ENCODE results near the gene TMEM256. TPM values are rescaled to one million over a fixed set of nuclear protein-coding genes. Genes with fewer than 3 reads are reported as not detected.

The TMEM256 gene
- total and polyA plus RNA-seq, 4 donors: 35.0 to 224 (median 87.3) TPM

- 3 to 4% methylated on average over 49 of the region's 49 CpGs for WGBS, 2 donors
Observed at GRCh38 chr17:7435676-7436555, 32.0 kb upstream of the TMEM256 start.

DNA sequence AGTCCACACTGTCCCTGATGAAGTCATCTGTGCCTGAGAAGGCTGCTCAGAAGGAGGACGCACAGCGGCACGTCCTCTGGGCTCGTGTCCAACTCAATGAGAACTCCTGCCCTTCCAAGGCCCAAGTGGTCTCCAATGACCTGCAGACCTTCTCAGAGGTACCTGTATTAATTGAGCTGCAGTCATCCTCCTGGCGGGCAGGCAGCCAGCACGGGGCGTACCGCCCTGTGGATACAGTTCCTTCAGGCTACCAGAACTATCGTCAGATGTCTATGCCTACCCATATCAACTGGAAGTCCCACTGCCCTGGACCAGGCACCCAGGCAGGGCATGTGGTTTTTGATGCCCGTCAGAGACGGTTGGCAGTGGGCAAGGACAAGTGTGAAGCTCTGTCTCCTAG, 28.4 kb upstream of the TMEM256 start:
- ATAC-seq (ENCODE audit: low FRiP score): no peak
- Histone ChIP-seq H3K27ac (ENCODE audit: low read depth in 1 of 2, low read length in 2 of 2) (no peak overlapping the region), H3K4me3 (ENCODE audit: low read length in 2 of 2) (no peak overlapping the region), H3K9me3 (ENCODE audit: control insufficient read depth, low read length) (no peaks in the 10 kb centered on the region), H3K27me3 (ENCODE audit: control insufficient read depth in 1 of 2, insufficient read depth in 2 of 2, low read length in 1 of 2) (no peaks in the 10 kb centered on the region), H3K4me1 (ENCODE audit: control insufficient read depth in 1 of 2, insufficient read depth in 2 of 2, low read length in 2 of 2) (no peaks in the 10 kb centered on the region), H3K36me3 (ENCODE audit: control insufficient read depth in 1 of 2, insufficient read depth in 2 of 2, low read length in 1 of 2) (no peaks in the 10 kb centered on the region)
- 91 to 94% methylated on average over 11 of the region's 11 CpGs for WGBS, 2 donors
- no peak for DNase-seq
- intact Hi-C loops (cut with DNase I): loop anchor here in 1 of 2 donors (10.0 kb wide), 1 partner anchor 77 kb away; the partner anchor contains the start of genes KCTD11 and TMEM95

More at GRCh38 chr17:7435676-7436555, 32.0 kb upstream of the TMEM256 start:
- intact Hi-C loops (cut with DNase I): loop anchor here (1.0 to 10.0 kb wide), 6 partner anchors 29 to 123 kb away; partner anchors contain the start of genes POLR2A (in 2 of the 2), KCTD11 (in 1 of the 2), NLGN2 (in 1 of the 2) and TMEM95 (in 1 of the 2)
- Histone ChIP-seq H3K4me3 (ENCODE audit: low read length in 2 of 2) (peak overlapping the region; percentile 17 to 35), H3K9me3 (ENCODE audit: control insufficient read depth, low read length) (no peaks in the 10 kb centered on the region), H3K36me3 (ENCODE audit: control insufficient read depth in 1 of 2, insufficient read depth in 2 of 2, low read length in 1 of 2) (no peaks in the 10 kb centered on the region), H3K27ac (ENCODE audit: low read depth in 1 of 2, low read length in 2 of 2) (no peak overlapping the region), H3K4me1 (ENCODE audit: control insufficient read depth in 1 of 2, insufficient read depth in 2 of 2, low read length in 2 of 2) (no peaks in the 10 kb centered on the region), H3K27me3 (ENCODE audit: control insufficient read depth in 1 of 2, insufficient read depth in 2 of 2, low read length in 1 of 2) (no peaks in the 10 kb centered on the region)
- DNase-seq (peak; percentile 67 to 86), ATAC-seq (ENCODE audit: low FRiP score) (peak; percentile 22)

DNA sequence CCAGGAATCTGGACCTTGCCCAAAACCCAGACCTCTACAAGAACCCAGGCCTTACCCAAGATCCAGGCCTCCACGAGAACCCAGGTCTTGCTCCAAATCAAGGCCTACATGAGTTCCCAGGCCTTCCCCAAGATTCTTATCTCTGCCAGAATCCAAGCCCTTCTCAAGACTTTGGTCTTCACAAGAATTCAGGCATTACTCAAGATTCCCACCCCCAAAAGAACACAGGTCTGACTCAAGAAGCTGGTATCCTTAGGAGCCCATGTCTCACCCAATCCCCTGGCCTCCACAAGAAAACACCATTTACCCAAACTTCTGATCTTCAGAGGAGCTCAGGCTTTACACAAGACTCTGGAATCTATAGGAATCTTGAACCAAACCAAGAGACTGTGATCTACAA, 27.3 kb upstream of the TMEM256 start:
- H3K9me3 ChIP-seq (ENCODE audit: control insufficient read depth, low read length): no peaks in the 10 kb centered on the region
- H3K4me1 ChIP-seq (ENCODE audit: control insufficient read depth in 1 of 2, insufficient read depth in 2 of 2, low read length in 2 of 2): no peaks in the 10 kb centered on the region
- H3K4me3 ChIP-seq (ENCODE audit: low read length in 2 of 2): no peak overlapping the region
- intact Hi-C loops (cut with DNase I): loop anchor here in 1 of 2 donors (10.0 kb wide), 1 partner anchor 76 kb away; the partner anchor contains the start of genes KCTD11 and TMEM95
- 84 to 91% methylated on average over 1 of the region's 1 CpG for WGBS, 2 donors
- ATAC-seq (ENCODE audit: low FRiP score) (no peak), DNase-seq (no peak)
- H3K36me3 ChIP-seq (ENCODE audit: control insufficient read depth in 1 of 2, insufficient read depth in 2 of 2, low read length in 1 of 2): no peaks in the 10 kb centered on the region
- H3K27me3 ChIP-seq (ENCODE audit: control insufficient read depth in 1 of 2, insufficient read depth in 2 of 2, low read length in 1 of 2): no peaks in the 10 kb centered on the region
- no peak overlapping the region for H3K27ac ChIP-seq (ENCODE audit: low read depth in 1 of 2, low read length in 2 of 2)

GRCh38 chr17:7429722-7430121, 25.8 kb upstream of the TMEM256 start:
- intact Hi-C loops (cut with DNase I): loop anchor here in 1 of 2 donors (10.0 kb wide), 1 partner anchor 75 kb away; the partner anchor contains the start of genes KCTD11 and TMEM95

GRCh38 chr17:7428557-7428956, 24.7 kb upstream of the TMEM256 start, which contains the start of gene SPEM3:
TSS of gene SPEM3 (plus strand) at chr17:7428857. CDS start at chr17:7428903, 46 bp downstream.
- H3K36me3 ChIP-seq (ENCODE audit: control insufficient read depth in 1 of 2, insufficient read depth in 2 of 2, low read length in 1 of 2): no peaks in the 10 kb centered on the region
- H3K4me1 ChIP-seq (ENCODE audit: control insufficient read depth in 1 of 2, insufficient read depth in 2 of 2, low read length in 2 of 2): no peaks in the 10 kb centered on the region
- no peak for ATAC-seq (ENCODE audit: low FRiP score)
- no peak within 1 kb of the TSS for H3K27ac ChIP-seq (ENCODE audit: low read depth in 1 of 2, low read length in 2 of 2)
- intact Hi-C loops (cut with DNase I): no loop called here
- no peaks in the 10 kb centered on the region for H3K9me3 ChIP-seq (ENCODE audit: control insufficient read depth, low read length)
- WGBS, 2 donors: 67 to 72% methylated on average over 5 of the region's 5 CpGs
- H3K4me3 ChIP-seq (ENCODE audit: low read length in 2 of 2): no peak within 1 kb of the TSS
- no peaks in the 10 kb centered on the region for H3K27me3 ChIP-seq (ENCODE audit: control insufficient read depth in 1 of 2, insufficient read depth in 2 of 2, low read length in 1 of 2)
- DNase-seq: no peak

More at GRCh38 chr17:7429722-7430121, 25.8 kb upstream of the TMEM256 start:
- Histone ChIP-seq H3K4me1 (ENCODE audit: control insufficient read depth in 1 of 2, insufficient read depth in 2 of 2, low read length in 2 of 2) (no peaks in the 10 kb centered on the region), H3K27ac (ENCODE audit: low read depth in 1 of 2, low read length in 2 of 2) (no peak overlapping the region), H3K36me3 (ENCODE audit: control insufficient read depth in 1 of 2, insufficient read depth in 2 of 2, low read length in 1 of 2) (no peaks in the 10 kb centered on the region), H3K27me3 (ENCODE audit: control insufficient read depth in 1 of 2, insufficient read depth in 2 of 2, low read length in 1 of 2) (no peaks in the 10 kb centered on the region), H3K9me3 (ENCODE audit: control insufficient read depth, low read length) (no peaks in the 10 kb centered on the region), H3K4me3 (ENCODE audit: low read length in 2 of 2) (no peak overlapping the region)
- WGBS, 2 donors: 88 to 93% methylated on average over 10 of the region's 10 CpGs
- ATAC-seq (ENCODE audit: low FRiP score) (peak; percentile 5), DNase-seq (no peak)

- no peaks in the 10 kb centered on the region for H3K9me3 ChIP-seq (ENCODE audit: control insufficient read depth, low read length)
- DNase-seq: no peak
Observed at GRCh38 chr17:7427549-7427948, 23.7 kb upstream of the TMEM256 start.

DNA sequence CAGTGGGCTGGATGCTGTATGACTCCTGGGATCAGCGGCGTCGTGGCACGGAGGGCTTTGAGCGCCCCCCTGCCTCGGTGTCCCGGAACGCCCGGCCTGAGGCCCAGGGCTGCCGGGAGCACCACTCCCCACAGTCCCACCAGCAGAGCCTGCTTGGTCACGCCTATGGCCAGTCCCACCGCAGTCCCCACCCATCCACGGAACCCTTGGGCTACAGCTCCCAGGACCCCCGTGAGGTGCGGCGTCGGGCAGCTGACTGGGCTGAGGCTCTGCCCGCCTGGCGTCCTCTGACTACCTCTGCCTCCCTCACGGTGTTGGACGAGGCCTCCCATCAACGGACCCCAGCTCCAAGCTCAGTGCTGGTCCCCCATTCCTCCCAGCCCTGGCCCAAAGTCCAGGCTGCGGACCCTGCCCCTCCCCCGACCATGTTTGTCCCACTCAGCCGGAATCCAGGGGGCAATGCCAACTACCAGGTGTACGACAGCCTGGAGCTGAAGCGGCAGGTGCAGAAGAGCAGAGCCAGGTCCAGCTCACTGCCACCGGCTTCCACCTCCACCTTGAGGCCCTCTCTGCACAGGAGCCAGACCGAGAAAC, 23.1 kb upstream of the TMEM256 start:
- intact Hi-C loops (cut with DNase I): no loop called here
- no peak for DNase-seq
- Histone ChIP-seq H3K9me3 (ENCODE audit: control insufficient read depth, low read length) (no peaks in the 10 kb centered on the region), H3K4me3 (ENCODE audit: low read length in 2 of 2) (no peak overlapping the region), H3K36me3 (ENCODE audit: control insufficient read depth in 1 of 2, insufficient read depth in 2 of 2, low read length in 1 of 2) (no peaks in the 10 kb centered on the region), H3K4me1 (ENCODE audit: control insufficient read depth in 1 of 2, insufficient read depth in 2 of 2, low read length in 2 of 2) (no peaks in the 10 kb centered on the region), H3K27me3 (ENCODE audit: control insufficient read depth in 1 of 2, insufficient read depth in 2 of 2, low read length in 1 of 2) (no peaks in the 10 kb centered on the region), H3K27ac (ENCODE audit: low read depth in 1 of 2, low read length in 2 of 2) (no peak overlapping the region)
- whole genome bisulfite sequencing, 2 donors: 94% methylated on average over 29 of the region's 29 CpGs
- ATAC-seq (ENCODE audit: low FRiP score): no peak

More at GRCh38 chr17:7427549-7427948, 23.7 kb upstream of the TMEM256 start:
- Histone ChIP-seq H3K36me3 (ENCODE audit: control insufficient read depth in 1 of 2, insufficient read depth in 2 of 2, low read length in 1 of 2) (no peaks in the 10 kb centered on the region), H3K27me3 (ENCODE audit: control insufficient read depth in 1 of 2, insufficient read depth in 2 of 2, low read length in 1 of 2) (no peaks in the 10 kb centered on the region), H3K4me1 (ENCODE audit: control insufficient read depth in 1 of 2, insufficient read depth in 2 of 2, low read length in 2 of 2) (no peaks in the 10 kb centered on the region), H3K27ac (ENCODE audit: low read depth in 1 of 2, low read length in 2 of 2) (no peak overlapping the region), H3K4me3 (ENCODE audit: low read length in 2 of 2) (no peak overlapping the region)
- no peak for ATAC-seq (ENCODE audit: low FRiP score)
- 89 to 93% methylated on average over 7 of the region's 7 CpGs for WGBS, 2 donors
- intact Hi-C loops (cut with DNase I): no loop called here

GRCh38 chr17:7426203-7426863, 22.4 kb upstream of the TMEM256 start:
- Histone ChIP-seq H3K9me3 (ENCODE audit: control insufficient read depth, low read length) (no peaks in the 10 kb centered on the region), H3K36me3 (ENCODE audit: control insufficient read depth in 1 of 2, insufficient read depth in 2 of 2, low read length in 1 of 2) (no peaks in the 10 kb centered on the region), H3K27me3 (ENCODE audit: control insufficient read depth in 1 of 2, insufficient read depth in 2 of 2, low read length in 1 of 2) (no peaks in the 10 kb centered on the region), H3K4me1 (ENCODE audit: control insufficient read depth in 1 of 2, insufficient read depth in 2 of 2, low read length in 2 of 2) (no peaks in the 10 kb centered on the region), H3K4me3 (ENCODE audit: low read length in 2 of 2) (no peak overlapping the region), H3K27ac (ENCODE audit: low read depth in 1 of 2, low read length in 2 of 2) (no peak overlapping the region)
- intact Hi-C loops (cut with DNase I): no loop called here
- 94 to 95% methylated on average over 33 of the region's 33 CpGs for WGBS, 2 donors
- ATAC-seq (ENCODE audit: low FRiP score) (no peak), DNase-seq (peak in 1 of 2 donors; percentile 42)

Measured in aorta (tissue), 5 donors.